GM23338 (cell line): ENCODE data around the gene MYO5B. TPM values are rescaled to one million over a fixed set of nuclear protein-coding genes. Genes with fewer than 3 reads are reported as not detected.

ENCODE experiments used
- ATAC-seq: fragments of 200-7000 bp; cut with Tn5 transposase; 3 replicates; pipeline ENCODE4 v1.9.1; 2020
- DNase-seq: peaks from one replicate; pipeline ENCODE4 v3.0.0-alpha.2; 2015; ENCODE audit warnings: low spot score
- H2AFZ ChIP-seq: fragments of 200-600 bp; sonication (generic); 2 replicates; pipeline ENCODE4 v1.8.0; 2016; ENCODE audit warnings: antibody characterized with exemption, mild to moderate bottlenecking, moderate library complexity
- H3F3A ChIP-seq: fragments of 200-600 bp; sonication (generic); replicated peaks from 2 replicates; pipeline ENCODE4 v1.8.0; 2017; ENCODE audit warnings: antibody characterized with exemption, mixed run types, low read depth
- H3K27ac ChIP-seq: fragments of 200-600 bp; sonication (generic); 2 replicates; pipeline ENCODE4 v1.6.1; 2016; ENCODE audit warnings: low read depth
- H3K27me3 ChIP-seq: fragments of 200-600 bp; sonication (generic); 2 replicates; pipeline ENCODE4 v1.8.0; 2016; ENCODE audit warnings: mild to moderate bottlenecking, mixed run types, moderate library complexity; ENCODE audit not compliant: insufficient read depth
- H3K36me3 ChIP-seq: fragments of 200-600 bp; sonication (generic); 2 replicates; pipeline ENCODE4 v1.8.0; 2016; ENCODE audit warnings: mild to moderate bottlenecking; ENCODE audit not compliant: insufficient read depth
- H3K4me1 ChIP-seq: fragments of 200-600 bp; sonication (generic); 2 replicates; pipeline ENCODE4 v1.8.0; 2016; ENCODE audit warnings: mild to moderate bottlenecking, moderate library complexity; ENCODE audit not compliant: insufficient read depth
- H3K4me2 ChIP-seq: fragments of 200-600 bp; sonication (generic); 2 replicates; pipeline ENCODE4 v1.7.1; 2017; ENCODE audit warnings: mixed run types
- H3K4me3 ChIP-seq: fragments of 200-600 bp; sonication (generic); 2 replicates; pipeline ENCODE4 v1.6.1; 2016; ENCODE audit warnings: mixed run types
- H3K79me2 ChIP-seq: fragments of 200-600 bp; sonication (generic); replicated peaks from 2 replicates; pipeline ENCODE4 v1.8.0; 2017; ENCODE audit warnings: mild to moderate bottlenecking; ENCODE audit not compliant: insufficient read depth
- H3K9me2 ChIP-seq: fragments of 200-600 bp; sonication (generic); 2 replicates; pipeline ENCODE4 v1.8.0; 2017; ENCODE audit not compliant: insufficient read depth
- H4K20me1 ChIP-seq: fragments of 200-600 bp; sonication (generic); replicated peaks from 2 replicates; pipeline ENCODE4 v1.8.0; 2017; ENCODE audit warnings: mild to moderate bottlenecking; ENCODE audit not compliant: insufficient read depth
- H3K27ac Mint-ChIP-seq: 2 replicates; pipeline ENCODE4 v1.8.0; 2020; ENCODE audit warnings: inconsistent platforms, mild to moderate bottlenecking, moderate library complexity, mixed read lengths
- H3K27me3 Mint-ChIP-seq: 3 replicates; pipeline ENCODE4 v1.8.0; 2022; ENCODE audit warnings: low read depth, mild to moderate bottlenecking, moderate library complexity, mixed read lengths, inconsistent platforms; ENCODE audit not compliant: insufficient read depth, poor library complexity
- H3K36me3 Mint-ChIP-seq: 3 replicates; pipeline ENCODE4 v1.8.0; 2021; ENCODE audit warnings: low read depth, mild to moderate bottlenecking, inconsistent platforms, moderate library complexity, mixed read lengths
- H3K4me1 Mint-ChIP-seq: 3 replicates; pipeline ENCODE4 v1.8.0; 2020; ENCODE audit warnings: mild to moderate bottlenecking, inconsistent platforms, mixed read lengths
- H3K4me3 Mint-ChIP-seq: 3 replicates; pipeline ENCODE4 v1.8.0; 2021; ENCODE audit warnings: moderate library complexity, mild to moderate bottlenecking, inconsistent platforms, mixed read lengths
- H3K9me3 Mint-ChIP-seq: 3 replicates; pipeline ENCODE4 v1.8.0; 2020; ENCODE audit warnings: moderate library complexity, mild to moderate bottlenecking, inconsistent platforms, mixed read lengths
- CREB1 ChIP-seq: fragments of 250-450 bp; sonication (Bioruptor Pico); IDR thresholded peaks from 2 replicates; pipeline ENCODE4 v1.5.0; 2020; ENCODE audit warnings: low read depth, mild to moderate bottlenecking, moderate library complexity
- EZH2 ChIP-seq: fragments of 200-600 bp; sonication (generic); IDR thresholded peaks from one replicate; pipeline ENCODE4 v1.8.0; 2017; ENCODE audit warnings: antibody characterized with exemption, mild to moderate bottlenecking, low read depth; ENCODE audit not compliant: unreplicated experiment
- STAT1 ChIP-seq: IDR thresholded peaks from one replicate; pipeline ENCODE4 v1.6.1; 2016; ENCODE audit warnings: antibody characterized with exemption; ENCODE audit not compliant: unreplicated experiment
- ZNF331 ChIP-seq: fragments of 250-450 bp; sonication (Bioruptor Pico); IDR thresholded peaks from 2 replicates; pipeline ENCODE4 v1.5.0; 2020; ENCODE audit warnings: low read depth, mild to moderate bottlenecking, moderate library complexity
- polyA plus RNA-seq: library from polyadenylated mRNA; unstranded; fragments of >200 nt; fragmentation: Nextera tagmentation; extraction: Ambion mirVana; gene quantifications from 2 replicates; pipeline ENCODE4 v1.2.1, GENCODE V29; 2016
- total RNA-seq: library from RNA; depleted of rRNA; stranded (reverse); fragments of >200 nt; shearing (Covaris generic); gene quantifications from 2 replicates; pipeline ENCODE4 v1.2.3, GENCODE V29; 2014
- TF ChIP-seq, protein P1 (sequence below), 2 experiments: fragments of 200-600 bp in 1 of 2; sonication (generic) in 1 of 2; conservative IDR thresholded peaks; 2 replicates each; pipeline versions ENCODE4 v1.5.1 to v1.6.1; 2016 to 2017; ENCODE audit warnings: antibody characterized with exemption in 2 of 2, low read depth in 2 of 2, mild to moderate bottlenecking in 2 of 2, moderate library complexity in 1 of 2

The MYO5B gene
- total and polyA plus RNA-seq, 2 experiments from 2014 or later = 3.2 to 19.1 TPM

- no peaks in the 10 kb centered on the region for H3K36me3 Mint-ChIP-seq
- H3K27ac ChIP-seq = no peak overlapping the region
- H3K4me3 Mint-ChIP-seq = no peak overlapping the region
- peaks cover 2% of the 10 kb centered on the region for H3K27me3 Mint-ChIP-seq
- H3F3A ChIP-seq = no peaks in the 10 kb centered on the region
- H3K4me1 Mint-ChIP-seq = peaks cover 4% of the 10 kb centered on the region; the same call in 1 of the 3 replicates
- no peaks in the 10 kb centered on the region for H3K9me2 ChIP-seq
- no peaks in the 10 kb centered on the region for H3K79me2 ChIP-seq
- DNase-seq (peak; percentile 17), ATAC-seq (peak; percentile 61)
- H3K4me3 ChIP-seq = no peak overlapping the region
- no peak overlapping the region for H3K4me2 ChIP-seq
- no peaks in the 10 kb centered on the region; the same call in 1 of the 2 replicates for H4K20me1 ChIP-seq
- no peaks in the 10 kb centered on the region for H3K4me1 ChIP-seq
- no peaks in the 10 kb centered on the region for H3K27me3 ChIP-seq
- TF ChIP-seq STAT1 = no peak
- TF ChIP-seq, protein P1, sequence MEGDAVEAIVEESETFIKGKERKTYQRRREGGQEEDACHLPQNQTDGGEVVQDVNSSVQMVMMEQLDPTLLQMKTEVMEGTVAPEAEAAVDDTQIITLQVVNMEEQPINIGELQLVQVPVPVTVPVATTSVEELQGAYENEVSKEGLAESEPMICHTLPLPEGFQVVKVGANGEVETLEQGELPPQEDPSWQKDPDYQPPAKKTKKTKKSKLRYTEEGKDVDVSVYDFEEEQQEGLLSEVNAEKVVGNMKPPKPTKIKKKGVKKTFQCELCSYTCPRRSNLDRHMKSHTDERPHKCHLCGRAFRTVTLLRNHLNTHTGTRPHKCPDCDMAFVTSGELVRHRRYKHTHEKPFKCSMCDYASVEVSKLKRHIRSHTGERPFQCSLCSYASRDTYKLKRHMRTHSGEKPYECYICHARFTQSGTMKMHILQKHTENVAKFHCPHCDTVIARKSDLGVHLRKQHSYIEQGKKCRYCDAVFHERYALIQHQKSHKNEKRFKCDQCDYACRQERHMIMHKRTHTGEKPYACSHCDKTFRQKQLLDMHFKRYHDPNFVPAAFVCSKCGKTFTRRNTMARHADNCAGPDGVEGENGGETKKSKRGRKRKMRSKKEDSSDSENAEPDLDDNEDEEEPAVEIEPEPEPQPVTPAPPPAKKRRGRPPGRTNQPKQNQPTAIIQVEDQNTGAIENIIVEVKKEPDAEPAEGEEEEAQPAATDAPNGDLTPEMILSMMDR (conservative IDR thresholded peaks at IDR 0.05; ENCODE audit: low read depth in 2 of 2) = peak in 1 of 2 experiments; percentile 62; a peak in 3 of 4 replicates
- H3K9me3 Mint-ChIP-seq = no peaks in the 10 kb centered on the region; the same call in 2 of the 3 replicates
- no peak overlapping the region for H2AFZ ChIP-seq
- no peaks in the 10 kb centered on the region for H3K36me3 ChIP-seq
- H3K27ac Mint-ChIP-seq = no peak overlapping the region; the same call in 1 of the 2 replicates
Measured at GRCh38 chr18:49944663-49945062, 250.3 kb downstream of the MYO5B start.

DNA sequence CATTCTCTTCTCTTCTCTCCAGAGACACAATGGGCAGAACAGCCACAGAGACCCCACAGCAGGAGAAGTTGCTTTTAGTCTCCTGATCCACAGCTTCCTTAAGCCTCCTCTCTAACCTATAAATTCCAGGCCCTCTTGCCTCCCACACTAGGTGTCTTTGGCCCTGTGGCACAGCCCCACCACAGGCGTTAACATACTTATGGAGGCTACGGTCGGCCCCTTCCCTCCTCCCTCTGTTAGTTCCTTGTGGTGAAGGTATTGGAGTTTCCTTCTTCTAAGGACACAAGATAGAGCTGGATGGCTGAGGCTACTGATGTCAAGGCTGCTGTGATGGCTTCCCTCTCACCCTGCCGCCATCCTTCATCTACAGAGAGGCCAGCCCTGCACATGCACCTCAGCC is 258.1 kb downstream of the MYO5B start:
- no peaks in the 10 kb centered on the region for H3K4me1 Mint-ChIP-seq
- no peaks in the 10 kb centered on the region for H3K27me3 ChIP-seq
- no peak overlapping the region for H3K4me3 ChIP-seq
- H3K4me2 ChIP-seq = no peak overlapping the region
- H3K9me3 Mint-ChIP-seq = no peaks in the 10 kb centered on the region
- H4K20me1 ChIP-seq = no peaks in the 10 kb centered on the region
- no peaks in the 10 kb centered on the region for H3K36me3 Mint-ChIP-seq
- no peaks in the 10 kb centered on the region for H3K79me2 ChIP-seq
- no peak overlapping the region for H3K27ac Mint-ChIP-seq
- H3F3A ChIP-seq = no peaks in the 10 kb centered on the region
- ATAC-seq = no peak
- H3K27ac ChIP-seq = no peak overlapping the region
- no peaks in the 10 kb centered on the region for H3K9me2 ChIP-seq
- H3K27me3 Mint-ChIP-seq = peaks cover 1% of the 10 kb centered on the region
- H3K4me1 ChIP-seq = no peaks in the 10 kb centered on the region
- H3K36me3 ChIP-seq = no peaks in the 10 kb centered on the region
- H3K4me3 Mint-ChIP-seq = no peak overlapping the region
- TF ChIP-seq ZNF331 (CRISPR knock-in tag) = no peak
- H2AFZ ChIP-seq = no peak overlapping the region
- no peak for DNase-seq

- Histone ChIP-seq H3K36me3 (no peaks in the 10 kb centered on the region), H4K20me1 (no peaks in the 10 kb centered on the region), H3K27ac (no peak overlapping the region), H3F3A (no peaks in the 10 kb centered on the region), H3K4me2 (no peak overlapping the region), H2AFZ (no peak overlapping the region), H3K79me2 (no peaks in the 10 kb centered on the region), H3K4me1 (no peaks in the 10 kb centered on the region), H3K4me3 (no peak overlapping the region), H3K9me2 (no peaks in the 10 kb centered on the region), H3K27me3 (no peaks in the 10 kb centered on the region)
- H3K36me3 Mint-ChIP-seq = no peaks in the 10 kb centered on the region
- H3K27me3 Mint-ChIP-seq = peaks cover 4% of the 10 kb centered on the region
- no peak overlapping the region for H3K27ac Mint-ChIP-seq
- H3K9me3 Mint-ChIP-seq = no peaks in the 10 kb centered on the region
- no peak for ATAC-seq
- no peaks in the 10 kb centered on the region for H3K4me1 Mint-ChIP-seq
- TF ChIP-seq CREB1 (no peak), EZH2 (no peak)
- DNase-seq = no peak
- H3K4me3 Mint-ChIP-seq = no peak overlapping the region
Measured at GRCh38 chr18:49935215-49935614, 259.7 kb downstream of the MYO5B start.
